IMR-90 (cell line): ENCODE data around the gene ENO4. TPM values are rescaled to one million over a fixed set of nuclear protein-coding genes. Genes with fewer than 3 reads are reported as not detected.

ENCODE experiments used
- ATAC-seq: fragments of 200-7000 bp; cut with Tn5 transposase; 2 replicates; pipeline ENCODE4 v1.9.1; 2020; ENCODE audit warnings: low read depth, mild to moderate bottlenecking, moderate library complexity
- BruUV-seq: library from RNA; stranded (reverse); fragments of 400-500 nt; replicated peaks from 2 replicates; lab custom pipeline; 2021; lab: Mats Ljungman, UMichigan
- CTCF ChIA-PET: fragments of 300-600 bp; formaldehyde crosslinking; extraction: SDS; loops from one replicate; lab custom pipeline; 2021; ENCODE audit warnings: antibody characterized with exemption; lab: Yijun Ruan, JAX
- POLR2A ChIA-PET: fragments of 300-600 bp; sonication (Branson Sonifier 250); formaldehyde crosslinking; loops from one replicate; lab custom pipeline; 2022; ENCODE audit warnings: antibody characterized with exemption; ENCODE audit not compliant: unreplicated experiment; lab: Charles Lee
- DNase-seq: peaks from one replicate; pipeline ENCODE4 v3.0.0; 2013
- H2AFZ ChIP-seq: replicated peaks from 2 replicates; pipeline ENCODE3; 2013; ENCODE audit warnings: low read length, mild to moderate bottlenecking; ENCODE audit not compliant: poor library complexity
- H2AK5ac ChIP-seq: 2 replicates; pipeline ENCODE4 v1.6.1; 2013; ENCODE audit warnings: low read depth, low read length, inconsistent platforms
- H2AK9ac ChIP-seq: replicated peaks from 2 replicates; pipeline ENCODE3; 2013; ENCODE audit warnings: mild to moderate bottlenecking, low read depth, low read length, moderate library complexity; ENCODE audit not compliant: poor library complexity
- H2BK120ac ChIP-seq: 2 replicates; pipeline ENCODE4 v1.6.1; 2013; ENCODE audit warnings: low read depth, low read length, inconsistent platforms
- H2BK15ac ChIP-seq: 3 replicates; pipeline ENCODE4 v1.6.1; 2013; ENCODE audit warnings: low read depth, low read length, inconsistent platforms
- H2BK20ac ChIP-seq: 2 replicates; pipeline ENCODE4 v1.6.1; 2013; ENCODE audit warnings: low read depth, mild to moderate bottlenecking, inconsistent platforms, low read length, moderate library complexity
- H2BK5ac ChIP-seq: 2 replicates; pipeline ENCODE4 v1.6.1; 2013; ENCODE audit warnings: mild to moderate bottlenecking, low read depth, low read length, inconsistent platforms; ENCODE audit not compliant: poor library complexity, severe bottlenecking
- H3K14ac ChIP-seq: replicated peaks from 2 replicates; pipeline ENCODE4 v1.6.1; 2013; ENCODE audit warnings: low read depth, low read length, inconsistent platforms
- H3K18ac ChIP-seq: 2 replicates; pipeline ENCODE4 v1.6.1; 2013; ENCODE audit warnings: low read depth, low read length, control low read depth
- H3K23ac ChIP-seq: 2 replicates; pipeline ENCODE4 v1.6.1; 2013; ENCODE audit warnings: low read depth, low read length, inconsistent platforms
- H3K27ac ChIP-seq: 2 replicates; pipeline ENCODE4 v1.5.1; 2013; ENCODE audit warnings: mild to moderate bottlenecking, control low read depth, low read length; ENCODE audit not compliant: insufficient read depth
- H3K27me3 ChIP-seq: 2 replicates; pipeline ENCODE4 v1.6.1; 2013; ENCODE audit warnings: low read length; ENCODE audit not compliant: control insufficient read depth, insufficient read depth
- H3K36me3 ChIP-seq: 2 replicates; pipeline ENCODE4 v1.6.1; 2013; ENCODE audit warnings: low read length, mixed read lengths; ENCODE audit not compliant: control insufficient read depth, insufficient read depth
- H3K4ac ChIP-seq: 2 replicates; pipeline ENCODE4 v1.6.1; 2013; ENCODE audit warnings: low read depth, low read length, inconsistent platforms
- H3K4me1 ChIP-seq: 2 replicates; pipeline ENCODE4 v1.6.1; 2013; ENCODE audit warnings: low read length, mixed read lengths; ENCODE audit not compliant: control insufficient read depth, insufficient read depth
- H3K4me2 ChIP-seq: 2 replicates; pipeline ENCODE4 v1.6.1; 2013; ENCODE audit warnings: low read depth, mild to moderate bottlenecking, control low read depth, low read length, moderate library complexity
- H3K4me3 ChIP-seq: 2 replicates; pipeline ENCODE4 v1.5.1; 2013; ENCODE audit warnings: low read depth, mild to moderate bottlenecking, control low read depth, low read length, moderate library complexity; ENCODE audit not compliant: insufficient read depth
- H3K56ac ChIP-seq: 2 replicates; pipeline ENCODE4 v1.6.1; 2013; ENCODE audit warnings: low read length, inconsistent platforms; ENCODE audit not compliant: insufficient read depth; ENCODE audit errors: extremely low read depth
- H3K79me1 ChIP-seq, 2 experiments: 2 replicates each; pipeline ENCODE4 v1.6.1; 2013; ENCODE audit warnings: low read length in 2 of 2, inconsistent platforms in 1 of 2, low read depth in 1 of 2
- H3K9ac ChIP-seq: 2 replicates; pipeline ENCODE4 v1.6.1; 2013; ENCODE audit warnings: low read depth, low read length, control low read depth
- H3K9me1 ChIP-seq: 2 replicates; pipeline ENCODE4 v1.6.1; 2013; ENCODE audit warnings: low read length, inconsistent platforms; ENCODE audit not compliant: insufficient read depth
- H3K9me3 ChIP-seq: 2 replicates; pipeline ENCODE4 v1.6.1; 2013; ENCODE audit warnings: low read length; ENCODE audit not compliant: control insufficient read depth, insufficient read depth
- H4K20me1 ChIP-seq: 2 replicates; pipeline ENCODE4 v1.6.1; 2013; ENCODE audit warnings: low read length, inconsistent platforms; ENCODE audit not compliant: insufficient read depth
- H4K5ac ChIP-seq: 2 replicates; pipeline ENCODE4 v1.6.1; 2013; ENCODE audit warnings: mild to moderate bottlenecking, low read depth, low read length, control low read depth
- H4K8ac ChIP-seq, 2 experiments: 2 replicates each; pipeline ENCODE4 v1.6.1; 2013; ENCODE audit warnings: low read depth in 2 of 2, low read length in 2 of 2, control low read depth in 1 of 2, inconsistent platforms in 1 of 2
- H4K91ac ChIP-seq: 2 replicates; pipeline ENCODE4 v1.6.1; 2013; ENCODE audit warnings: low read depth, low read length, inconsistent platforms; ENCODE audit not compliant: insufficient read depth
- BHLHE40 ChIP-seq: fragments of 150-350 bp; IDR thresholded peaks from 2 replicates; pipeline ENCODE4 v1.6.1; 2016; ENCODE audit warnings: mild to moderate bottlenecking, low read depth, low read length
- CTCF ChIP-seq: conservative IDR thresholded peaks from 2 replicates; pipeline ENCODE4 v1.5.1; 2012; ENCODE audit warnings: mild to moderate bottlenecking, low read depth, low read length, improper control_type of control experiment
- FOS ChIP-seq: fragments of 150-350 bp; IDR thresholded peaks from 2 replicates; pipeline ENCODE4 v1.6.1; 2016; ENCODE audit warnings: low read depth, low read length
- MXI1 ChIP-seq: IDR thresholded peaks from 2 replicates; pipeline ENCODE4 v1.6.1; 2012; ENCODE audit warnings: low read depth, mild to moderate bottlenecking, low read length, moderate library complexity, borderline replicate concordance
- NFE2L2 ChIP-seq: fragments of 150-350 bp; IDR thresholded peaks from 2 replicates; pipeline ENCODE4 v1.6.1; 2016; ENCODE audit warnings: low read depth, mild to moderate bottlenecking, low read length
- POLR2A ChIP-seq: IDR thresholded peaks from 2 replicates; pipeline ENCODE4 v1.6.1; 2012; ENCODE audit warnings: mild to moderate bottlenecking, low read depth, low read length
- RAD21 ChIP-seq: IDR thresholded peaks from 2 replicates; pipeline ENCODE4 v1.6.1; 2012; ENCODE audit warnings: low read length, improper control_type of control experiment
- RCOR1 ChIP-seq: IDR thresholded peaks from 2 replicates; pipeline ENCODE4 v1.6.1; 2012; ENCODE audit warnings: mild to moderate bottlenecking, low read length, improper control_type of control experiment; ENCODE audit not compliant: insufficient replicate concordance
- SMC3 ChIP-seq: fragments of 150-350 bp; IDR thresholded peaks from 2 replicates; pipeline ENCODE4 v1.6.1; 2016; ENCODE audit warnings: low read depth, mild to moderate bottlenecking, antibody characterized with exemption, low read length, moderate library complexity
- WGBS, 2 experiments: methylation state at CpG; one replicate each; pipeline versions ENCODE4 v1.1.5 to v1.1.7; 2013; ENCODE audit warnings: missing lambda C conversion rate in 2 of 2; ENCODE audit not compliant: insufficient read length in 1 of 2; ENCODE audit errors: extremely low coverage in 2 of 2; 5-methylcytosine and 5-hydroxymethylcytosine counted together
- dilution Hi-C: fragments of 300-500 bp; cut with HindIII; formaldehyde crosslinking; loops from one replicate; pipeline ENCODE4 v1.14.3; 2018; ENCODE audit warnings: low sequenced_read_pairs; ENCODE audit not compliant: unreplicated experiment
- in situ Hi-C: fragments of 300-500 bp; cut with MboI; formaldehyde crosslinking; loops from 3 replicates; pipeline ENCODE4 v1.14.3; 2019; ENCODE audit warnings: low sequenced_read_pairs, inconsistent platforms, mixed read lengths
- intact Hi-C: fragments of 100-400 bp; cut with micrococcal nuclease; formaldehyde crosslinking; loops from 2 replicates; pipeline ENCODE4 v1.10.0; 2022
- polyA plus RNA-seq, 3 experiments: library from polyadenylated mRNA; depleted of rRNA; stranded (reverse); fragments of >200 nt; gene quantifications; 2 replicates each; pipeline ENCODE4 v1.2.3, GENCODE V29; 2012; ENCODE audit warnings: low replicate concordance in 1 of 3
- total RNA-seq: library from RNA; depleted of rRNA; stranded (reverse); fragments of >200 nt; gene quantifications from 2 replicates; pipeline ENCODE4 v1.2.3, GENCODE V29; 2012

Gene ENO4
- total and polyA plus RNA-seq, 2 of the 4 experiments (the other 2 are of a cell fraction), result under 0.01 to 0.05 TPM

DNA sequence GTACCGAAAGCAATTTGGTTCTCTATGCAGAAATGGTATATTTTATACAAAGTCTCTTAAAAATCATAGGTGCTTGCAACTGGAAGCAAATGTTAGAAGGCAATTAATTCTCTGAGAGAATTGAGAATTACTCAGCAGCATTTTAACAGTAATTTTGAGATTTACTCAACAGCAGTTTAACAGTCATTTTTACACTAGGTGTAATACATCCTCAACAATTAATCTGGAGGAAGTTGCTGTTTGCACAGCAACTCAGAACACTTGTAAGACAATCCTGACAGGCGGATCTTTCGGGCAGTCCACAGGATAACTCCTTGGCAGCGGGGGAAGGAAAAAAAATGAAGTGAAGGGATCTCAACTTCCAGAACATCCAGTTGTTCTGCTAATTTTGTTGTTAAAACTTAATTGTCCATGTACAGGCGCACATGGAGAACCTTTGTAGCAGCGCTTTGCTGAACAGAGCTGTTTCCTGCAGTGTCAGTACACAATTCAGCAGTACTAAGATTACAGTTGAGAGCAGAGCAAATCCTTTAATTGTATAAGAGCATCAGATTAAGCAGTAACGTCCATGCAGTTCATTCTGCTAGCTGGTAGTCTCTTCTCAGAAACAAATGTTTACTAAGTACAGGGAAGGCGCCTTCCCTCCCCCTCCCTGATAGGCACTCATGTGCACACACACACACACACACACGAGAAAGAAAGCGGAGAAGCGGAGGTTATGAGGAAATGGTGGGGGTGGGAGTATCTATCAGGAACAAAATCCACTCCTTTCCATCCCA, 43.8 kb downstream of the ENO4 start:
- Histone ChIP-seq H3K9ac (no peak overlapping the region), H3K27me3 (no peaks in the 10 kb centered on the region), H3K4me1 (peaks cover 7% of the 10 kb centered on the region), H2AFZ (no peak overlapping the region), H3K23ac (no peak overlapping the region), H3K9me1 (peaks cover 16% of the 10 kb centered on the region), H3K56ac (no peak overlapping the region), H2AK9ac (no peak overlapping the region), H3K4me2 (no peak overlapping the region), H3K4me3 (no peak overlapping the region), H3K4ac (no peak overlapping the region), H4K20me1 (peaks cover 4% of the 10 kb centered on the region; the same call in 1 of the 2 replicates), H3K27ac (no peak overlapping the region), H2BK20ac (no peak overlapping the region), H2BK120ac (no peak overlapping the region), H3K9me3 (no peaks in the 10 kb centered on the region), H2BK15ac (no peak overlapping the region), H3K14ac (no peak overlapping the region), H2BK5ac (no peak overlapping the region), H3K36me3 (no peaks in the 10 kb centered on the region), H3K18ac (no peak overlapping the region), H4K8ac (no peak overlapping the region), H3K79me1 (no peaks in the 10 kb centered on the region), H4K5ac (no peak overlapping the region), H4K91ac (no peak overlapping the region), H2AK5ac (no peak overlapping the region)
- DNase-seq, result no peak
- dilution Hi-C loops (no loop called here), intact Hi-C loops (no loop called here), in situ Hi-C loops (no loop called here)
- ChIA-PET POLR2A (no interaction called here), CTCF (no interaction called here)
- WGBS, 2 experiments, result no CpG with 5 or more reads among the region's 11 CpGs
- TF ChIP-seq RCOR1, result no peak
- TF ChIP-seq POLR2A, result no peak
- TF ChIP-seq NFE2L2, result no peak
- TF ChIP-seq RAD21, result no peak
- TF ChIP-seq FOS, result no peak
- TF ChIP-seq SMC3, result no peak
- TF ChIP-seq BHLHE40, result no peak
- TF ChIP-seq CTCF, result no peak
- TF ChIP-seq MXI1, result no peak
- ATAC-seq, result no peak
- no TSS peak for BruUV-seq
